ENCODE results near the gene GIGYF1. TPM values are rescaled to one million over a fixed set of nuclear protein-coding genes. Genes with fewer than 3 reads are reported as not detected.

GIGYF1 gene
- total and polyA plus RNA-seq, 2 of the 8 experiments (the other 6 are each of a cell fraction or from before 2014, with no cell fraction given), result 24.1 to 99.3 TPM

GRCh38 chr7:100685631-100686145, 8.4 kb downstream of the GIGYF1 start:
- Histone ChIP-seq H2AFZ (ENCODE audit: low read length) (no peak overlapping the region), H2BK120ac (replicated peaks; ENCODE audit: low read depth, low read length) (no peak overlapping the region), H3K79me2 (ENCODE audit: control insufficient read depth in 1 of 2, insufficient read depth in 2 of 2, low read length in 2 of 2) (peaks cover 4 to 34% of the 10 kb centered on the region in 2 experiments), H4K20me1 (replicated peaks in 1 of 2; ENCODE audit: control insufficient read depth in 1 of 2, insufficient read depth in 2 of 2, low read length in 2 of 2) (peaks cover 19 to 52% of the 10 kb centered on the region in 2 experiments), H3K9ac (replicated peaks in 1 of 4; ENCODE audit: extremely low read depth in 1 of 4, low read depth in 3 of 4, low read length in 3 of 4) (no peak overlapping the region), H3K36me3 (ENCODE audit: control insufficient read depth in 2 of 4, insufficient read depth in 4 of 4, low read length in 3 of 4) (peaks cover 45 to 87% (median 72%) of the 10 kb centered on the region in 4 experiments), H3K4me1 (replicated peaks in 1 of 4; ENCODE audit: control insufficient read depth in 3 of 4, insufficient read depth in 4 of 4, low read length in 3 of 4) (peaks cover 0 to 5% (median 2%) of the 10 kb centered on the region in 4 experiments; a peak in 4 of 7 replicates), H2AK5ac (ENCODE audit: low read depth, low read length) (no peak overlapping the region), H4K5ac (ENCODE audit: insufficient read length, low read depth, low read length) (no peak overlapping the region), H3K23ac (ENCODE audit: insufficient read length) (no peak overlapping the region), H2BK5ac (ENCODE audit: low read depth, low read length) (no peak overlapping the region), H3K23me2 (ENCODE audit: low read depth, low read length) (no peaks in the 10 kb centered on the region; the same call in 1 of the 2 replicates), H3K27ac (ENCODE audit: low read depth, low read length) (no peak overlapping the region), H3K9me3 (ENCODE audit: insufficient read depth in 2 of 2, low read depth in 1 of 2, low read length in 1 of 2) (no peaks in the 10 kb centered on the region), H3K4me3 (ENCODE audit: extremely low read depth in 1 of 4, insufficient read depth in 2 of 4, low read depth in 3 of 4, low read length in 4 of 4) (no peak overlapping the region), H3K27me3 (replicated peaks in 1 of 4; ENCODE audit: control insufficient read depth in 3 of 4, extremely low read depth in 1 of 4, insufficient read depth in 3 of 4, low read length in 3 of 4) (no peaks in the 10 kb centered on the region), H3K4ac (replicated peaks; ENCODE audit: insufficient read length, low read depth, low read length) (no peak overlapping the region), H3K18ac (ENCODE audit: extremely low read depth, low read length) (no peak overlapping the region), H4K91ac (replicated peaks; ENCODE audit: insufficient read length, low read length) (no peak overlapping the region), H3K14ac (ENCODE audit: insufficient read length) (no peak overlapping the region), H2BK15ac (ENCODE audit: low read length) (no peak overlapping the region), H3K79me1 (ENCODE audit: low read depth, low read length) (peaks cover 8% of the 10 kb centered on the region; the same call in 1 of the 2 replicates), H3K4me2 (ENCODE audit: insufficient read depth in 1 of 2, low read depth in 2 of 2, low read length in 2 of 2) (no peak overlapping the region), H3K56ac (replicated peaks; ENCODE audit: insufficient read length, low read depth, low read length) (no peak overlapping the region), H4K8ac (ENCODE audit: extremely low read depth, insufficient read depth, low read length) (peak overlapping the region; percentile 71; the same call in 1 of the 2 replicates), H2BK12ac (ENCODE audit: low read depth, low read length) (no peak overlapping the region), H2BK20ac (ENCODE audit: low read length) (no peak overlapping the region)
- WGBS, 2 experiments (ENCODE audit: extremely low coverage in 1 of 2, insufficient coverage in 1 of 2, insufficient read length in 1 of 2, insufficient replicate concordance in 2 of 2, low coverage in 1 of 2, low lambda C conversion rate in 2 of 2, missing lambda C conversion rate in 1 of 2), result 91% methylated on average over 16 of the region's 17 CpGs; no CpG with 5 or more reads in 1 of the 2 experiments
- ChIA-PET CTCF (ENCODE audit: partially characterized antibody) (interaction anchor here (0.6 to 20.7 kb wide), 11 partner anchors 7 to 127 kb away, joined by 3 to 254 read pairs (median 4); partner anchors contain the start of genes GIGYF1 and POP7), POLR2A (ENCODE audit: partially characterized antibody) (interaction anchor here (0.6 to 14.3 kb wide), 5 partner anchors 7 to 194 kb away, joined by 4 to 257 read pairs (median 6); partner anchors contain the start of genes FBXO24, GNB2 and LRCH4)
- no peak for DNase-seq (ENCODE audit: low read depth in 1 of 2, low spot score in 2 of 2)
- FAIRE-seq, result no peak
- TF ChIP-seq RAD21 (IDR thresholded peaks at IDR 0.05 in 1 of 2, conservative IDR thresholded peaks at IDR 0.05 in 1 of 2; ENCODE audit: low read depth in 2 of 2, low read length in 2 of 2), result no peak
- TF ChIP-seq KDM1A (IDR thresholded peaks at IDR 0.05; ENCODE audit: borderline replicate concordance, low read length), result no peak
- TF ChIP-seq BACH1 (IDR thresholded peaks at IDR 0.05; ENCODE audit: low read length), result no peak
- no peak for TF ChIP-seq CHD1 (IDR thresholded peaks at IDR 0.05; ENCODE audit: low read depth, low read length)
- no peak for TF ChIP-seq SUZ12 (IDR thresholded peaks at IDR 0.05; ENCODE audit: low read length)
- TF ChIP-seq RFX5 (IDR thresholded peaks at IDR 0.05; ENCODE audit: borderline replicate concordance, low read depth, low read length), result no peak
- no peak for TF ChIP-seq SP1 (IDR thresholded peaks at IDR 0.05; ENCODE audit: low read depth, low read length)
- TF ChIP-seq ASH2L (IDR thresholded peaks at IDR 0.05; ENCODE audit: low read length), result no peak
- no peak for TF ChIP-seq USF2 (IDR thresholded peaks at IDR 0.05; ENCODE audit: low read length)
- no peak for TF ChIP-seq SP2 (IDR thresholded peaks at IDR 0.05; ENCODE audit: low read length)
- no peak for TF ChIP-seq EGR1 (IDR thresholded peaks at IDR 0.05; ENCODE audit: borderline replicate concordance, low read depth, low read length)

All from H1 (cell line).